Measurements from ENCODE around the gene EML4.
"Not testable (repeated sequence)": the region's sequence is repeated elsewhere in the genome, so short reads cannot be mapped to it uniquely, and the experiment has no call there.

Gene EML4

GRCh38 chr2:42376758-42377157 lies 207.6 kb downstream of the EML4 start:
- CTCF ChIA-PET, result interaction anchor here (0.7 kb wide), 1 partner anchor 623 kb away, joined by 3 read pairs; no protein-coding TSS in a partner anchor

GRCh38 chr2:42378415-42378814 lies 209.3 kb downstream of the EML4 start:
- Histone ChIP-seq H3K4me3 (ENCODE audit: control insufficient read depth in 1 of 7, extremely low read depth in 1 of 7, insufficient read depth in 4 of 7, low read depth in 2 of 7, low read length in 6 of 7) (no peak overlapping the region), H3K27ac (ENCODE audit: insufficient read depth in 1 of 2, low read depth in 1 of 2, low read length in 2 of 2, poor library complexity in 1 of 2, severe bottlenecking in 2 of 2) (no peak overlapping the region), H3K27me3 (replicated peaks in 2 of 5; ENCODE audit: control insufficient read depth in 4 of 5, insufficient read depth in 5 of 5, low read length in 4 of 5) (no peaks in the 10 kb centered on the region), H3K36me3 (ENCODE audit: control insufficient read depth in 4 of 4, insufficient read depth in 4 of 4, low read length in 3 of 4) (no peaks in the 10 kb centered on the region), H3K9me3 (ENCODE audit: control extremely low read depth in 1 of 5, control insufficient read depth in 4 of 5, insufficient read depth in 2 of 5, low read depth in 1 of 5, low read length in 4 of 5) (no peaks in the 10 kb centered on the region), H3K4me1 (ENCODE audit: control extremely low read depth in 1 of 4, control insufficient read depth in 4 of 4, insufficient read depth in 4 of 4, low read length in 3 of 4) (no peaks in the 10 kb centered on the region)
- 95% methylated on average over 4 of the region's 9 CpGs for WGBS (ENCODE audit: insufficient coverage)
- POLR2A ChIA-PET, result no interaction called here
- CTCF ChIA-PET, result no interaction called here
- no peak for DNase-seq

More at GRCh38 chr2:42376758-42377157, 207.6 kb downstream of the EML4 start:
- POLR2A ChIA-PET, result no interaction called here
- WGBS (ENCODE audit: insufficient coverage), result 83% methylated on average over 6 of the region's 7 CpGs
- H3K4me1 ChIP-seq (ENCODE audit: control extremely low read depth in 1 of 4, control insufficient read depth in 4 of 4, insufficient read depth in 4 of 4, low read length in 3 of 4), result no peaks in the 10 kb centered on the region
- H3K27ac ChIP-seq (ENCODE audit: insufficient read depth in 1 of 2, low read depth in 1 of 2, low read length in 2 of 2, poor library complexity in 1 of 2, severe bottlenecking in 2 of 2), result no peak overlapping the region
- H3K27me3 ChIP-seq (replicated peaks in 2 of 5; ENCODE audit: control insufficient read depth in 4 of 5, insufficient read depth in 5 of 5, low read length in 4 of 5), result no peaks in the 10 kb centered on the region
- no peak for DNase-seq
- H3K4me3 ChIP-seq (ENCODE audit: control insufficient read depth in 1 of 7, extremely low read depth in 1 of 7, insufficient read depth in 4 of 7, low read depth in 2 of 7, low read length in 6 of 7), result no peak overlapping the region
- no peaks in the 10 kb centered on the region for H3K36me3 ChIP-seq (ENCODE audit: control insufficient read depth in 4 of 4, insufficient read depth in 4 of 4, low read length in 3 of 4)
- no peaks in the 10 kb centered on the region for H3K9me3 ChIP-seq (ENCODE audit: control extremely low read depth in 1 of 5, control insufficient read depth in 4 of 5, insufficient read depth in 2 of 5, low read depth in 1 of 5, low read length in 4 of 5)

GRCh38 chr2:42380026-42380425 lies 210.9 kb downstream of the EML4 start:
- not testable (repeated sequence) for H3K27me3 ChIP-seq (replicated peaks in 2 of 5; ENCODE audit: control insufficient read depth in 4 of 5, insufficient read depth in 5 of 5, low read length in 4 of 5)

GRCh38 chr2:42382144-42382543 lies 213.0 kb downstream of the EML4 start:
- no peak overlapping the region for H3K4me3 ChIP-seq (ENCODE audit: control insufficient read depth in 1 of 7, extremely low read depth in 1 of 7, insufficient read depth in 4 of 7, low read depth in 2 of 7, low read length in 6 of 7)
- DNase-seq, result no peak
- POLR2A ChIA-PET, result no interaction called here
- no peak overlapping the region for H3K27ac ChIP-seq (ENCODE audit: insufficient read depth in 1 of 2, low read depth in 1 of 2, low read length in 2 of 2, poor library complexity in 1 of 2, severe bottlenecking in 2 of 2)
- H3K27me3 ChIP-seq (replicated peaks in 2 of 5; ENCODE audit: control insufficient read depth in 4 of 5, insufficient read depth in 5 of 5, low read length in 4 of 5), result peaks cover 0 to 2% (median 0%) of the 10 kb centered on the region in 5 experiments
- H3K36me3 ChIP-seq (ENCODE audit: control insufficient read depth in 4 of 4, insufficient read depth in 4 of 4, low read length in 3 of 4), result no peaks in the 10 kb centered on the region
- CTCF ChIA-PET, result no interaction called here
- H3K4me1 ChIP-seq (ENCODE audit: control extremely low read depth in 1 of 4, control insufficient read depth in 4 of 4, insufficient read depth in 4 of 4, low read length in 3 of 4), result no peaks in the 10 kb centered on the region
- H3K9me3 ChIP-seq (ENCODE audit: control extremely low read depth in 1 of 5, control insufficient read depth in 4 of 5, insufficient read depth in 2 of 5, low read depth in 1 of 5, low read length in 4 of 5), result no peaks in the 10 kb centered on the region
- 100% methylated on average over 2 of the region's 4 CpGs for WGBS (ENCODE audit: insufficient coverage)

More at GRCh38 chr2:42380026-42380425, 210.9 kb downstream of the EML4 start:
- DNase-seq; H3K27ac ChIP-seq (ENCODE audit: insufficient read depth in 1 of 2, low read depth in 1 of 2, low read length in 2 of 2, poor library complexity in 1 of 2, severe bottlenecking in 2 of 2); H3K9me3 ChIP-seq (ENCODE audit: control extremely low read depth in 1 of 5, control insufficient read depth in 4 of 5, insufficient read depth in 2 of 5, low read depth in 1 of 5, low read length in 4 of 5); H3K4me3 ChIP-seq (ENCODE audit: control insufficient read depth in 1 of 7, extremely low read depth in 1 of 7, insufficient read depth in 4 of 7, low read depth in 2 of 7, low read length in 6 of 7); H3K36me3 ChIP-seq (ENCODE audit: control insufficient read depth in 4 of 4, insufficient read depth in 4 of 4, low read length in 3 of 4); POLR2A ChIA-PET; H3K4me1 ChIP-seq (ENCODE audit: control extremely low read depth in 1 of 4, control insufficient read depth in 4 of 4, insufficient read depth in 4 of 4, low read length in 3 of 4): not testable (repeated sequence)
- WGBS (ENCODE audit: insufficient coverage), result 93% methylated on average over 4 of the region's 7 CpGs
- CTCF ChIA-PET, result interaction anchor here (0.9 kb wide), 1 partner anchor 285 kb away, joined by 3 read pairs; no protein-coding TSS in a partner anchor
